Limb (tissue), 2 donors: Measurements from ENCODE around the gene LYG2.
"Not testable (repeated sequence)": the region's sequence is repeated elsewhere in the genome, so short reads cannot be mapped to it uniquely, and the experiment has no call there.

Experiments used
- DNase-seq, 2 donors: peaks; one replicate each; pipeline ENCODE4 v3.0.0-alpha.2; 2016; ENCODE audit errors: extremely low spot score in 2 of 2

Gene LYG2

DNA sequence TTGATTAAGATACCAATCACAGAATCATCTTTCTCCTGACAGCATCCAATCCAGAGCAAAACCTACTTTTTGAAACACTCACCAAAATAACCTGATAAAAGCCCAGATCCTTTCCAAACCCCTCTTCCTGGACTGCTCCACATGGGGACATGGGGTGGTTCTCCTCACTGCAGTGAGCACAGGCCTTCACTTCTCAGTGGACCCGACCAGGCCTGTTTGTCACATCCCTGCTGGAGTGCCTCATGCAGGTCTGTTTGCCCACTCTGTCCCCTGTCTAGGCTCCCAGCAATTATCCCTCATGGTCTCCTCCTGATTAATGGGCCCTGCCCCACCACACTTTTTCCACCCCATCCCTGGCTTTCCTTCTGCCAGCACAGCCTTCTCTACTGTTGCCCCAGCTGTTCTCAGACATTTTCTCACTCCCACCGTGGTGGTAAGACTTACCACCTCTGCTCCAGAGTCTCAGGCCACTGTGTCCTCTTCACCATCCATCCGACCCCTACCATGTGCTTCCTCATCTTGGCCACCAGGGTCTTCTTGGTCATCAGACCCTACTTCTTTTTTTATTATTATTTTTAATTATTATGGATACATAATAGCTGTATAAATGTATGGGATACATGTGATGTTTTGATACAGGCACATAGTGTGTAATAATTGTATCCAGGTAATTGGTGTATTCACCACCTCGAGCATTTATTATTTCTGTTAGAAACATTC, 53.3 kb downstream of the LYG2 start:
- no peak for DNase-seq

DNA sequence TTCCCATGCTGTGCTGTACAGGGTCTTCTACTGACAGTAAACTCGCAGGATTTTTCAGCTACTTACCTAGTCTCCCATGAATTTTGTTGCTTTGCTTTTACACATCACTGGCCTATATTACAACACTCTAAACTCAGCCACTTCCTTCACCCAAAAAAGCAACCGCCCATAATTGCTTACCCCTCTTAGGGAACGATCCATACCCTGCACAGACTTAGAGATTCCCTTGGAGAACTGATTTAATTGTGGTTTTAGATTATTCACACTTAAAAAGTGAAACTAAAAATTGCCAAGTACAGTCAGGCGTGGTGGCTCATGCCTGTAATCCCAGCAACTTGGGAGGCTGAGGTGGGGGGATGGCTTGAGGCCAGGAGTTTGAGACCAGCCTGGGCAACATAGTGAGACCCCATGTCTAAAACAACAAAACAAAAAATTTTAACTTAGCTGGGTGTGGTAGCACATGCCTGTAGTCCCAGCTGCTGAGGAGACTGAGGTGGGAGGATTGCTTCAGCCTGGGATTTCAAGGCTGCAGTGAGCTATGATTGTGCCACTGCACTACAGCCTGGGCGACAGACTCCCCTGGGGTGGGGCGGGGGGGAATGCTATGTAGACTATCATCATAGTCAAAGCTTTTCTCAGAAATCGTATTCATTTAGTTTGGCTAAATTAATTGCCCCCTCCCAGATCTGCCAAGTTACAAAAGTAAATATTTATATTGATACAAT, 55.2 kb downstream of the LYG2 start:
- no peak for DNase-seq

DNA sequence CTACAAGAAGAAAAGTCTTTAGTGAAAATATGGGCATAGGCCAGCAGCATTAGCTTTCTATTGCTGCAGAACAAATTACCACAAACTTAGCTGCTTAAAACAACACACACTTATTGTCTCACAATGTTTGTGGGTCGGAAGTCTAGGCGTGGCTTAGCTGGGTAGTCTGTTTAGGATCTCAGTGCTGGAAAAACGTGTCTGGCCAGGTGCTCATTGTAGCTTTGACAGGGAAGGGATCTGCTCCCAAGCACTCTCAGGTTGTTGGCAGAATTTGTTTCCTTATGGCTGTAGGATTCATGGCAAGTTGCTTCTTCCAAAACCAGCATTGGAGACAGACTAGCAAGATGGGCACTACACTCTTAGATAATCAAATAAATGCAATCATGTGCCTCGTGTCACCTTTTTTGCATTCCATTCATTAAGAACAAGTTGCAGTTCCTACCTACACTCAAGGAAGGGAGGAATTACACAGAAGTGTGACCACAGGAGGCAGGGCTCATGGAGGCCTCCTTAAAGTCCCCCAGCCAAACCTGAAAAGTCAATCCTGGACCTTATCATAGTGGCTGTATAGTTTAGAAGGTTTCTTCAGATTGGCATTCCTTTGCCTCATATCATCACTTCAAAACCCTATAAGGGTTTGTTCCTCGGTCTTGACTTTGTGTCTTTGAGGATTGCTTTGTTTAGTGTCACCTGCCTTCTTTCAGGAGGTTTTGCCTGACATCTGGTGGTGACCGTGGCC, 57.2 kb downstream of the LYG2 start:
- DNase-seq: no peak

DNA sequence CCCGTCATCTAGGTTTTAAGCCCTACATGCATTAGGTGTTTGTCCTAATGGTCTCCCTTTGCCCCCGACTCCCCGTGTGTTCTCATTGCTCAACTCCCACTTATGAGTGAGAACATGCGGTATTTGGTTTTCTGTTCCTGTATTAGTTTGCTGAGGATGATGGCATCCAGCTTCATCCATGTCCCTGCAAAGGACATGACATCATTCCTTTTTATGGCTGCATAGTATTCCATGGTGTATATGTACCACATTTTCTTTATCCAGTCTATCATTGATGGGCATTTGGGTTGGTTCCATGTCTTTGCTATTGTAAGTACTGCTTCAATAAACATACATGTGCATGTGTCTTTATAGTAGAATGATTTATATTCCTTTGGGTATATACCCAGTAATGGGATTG, 63.1 kb downstream of the LYG2 start:
- DNase-seq: not testable (repeated sequence)
